SU-DHL-6 (cell line): ENCODE data around the gene ADAM19.

Experiments
- CTCF ChIP-seq: fragments of 200-600 bp; sonication (generic); IDR thresholded peaks from one replicate; pipeline ENCODE4 v1.5.1; 2017; ENCODE audit warnings: antibody characterized with exemption, mild to moderate bottlenecking, low read length, moderate library complexity; ENCODE audit not compliant: insufficient read depth, poor library complexity, severe bottlenecking
- EZH2phosphoT487 ChIP-seq: fragments of 200-600 bp; sonication (generic), shearing (Covaris generic); conservative IDR thresholded peaks from 2 replicates; pipeline ENCODE4 v1.6.1; 2018; ENCODE audit warnings: mild to moderate bottlenecking, antibody characterized with exemption, low read length, moderate library complexity, mixed read lengths

GRCh38 chr5:157610990-157611389 lies 35.4 kb upstream of the ADAM19 start:
- no peak for TF ChIP-seq CTCF
- TF ChIP-seq EZH2phosphoT487, result no peak
